HCT116 (cell line): Measurements from ENCODE around the gene POMT2. TPM values are rescaled to one million over a fixed set of nuclear protein-coding genes. Genes with fewer than 3 reads are reported as not detected.

Experiments
- ATAC-seq: fragments of 200-7000 bp; cut with Tn5 transposase; 2 replicates; pipeline ENCODE4 v1.9.1; 2020; ENCODE audit warnings: mild to moderate bottlenecking, moderate library complexity
- BruUV-seq: library from RNA; stranded (reverse); fragments of 400-500 nt; replicated peaks from 2 replicates; lab custom pipeline; 2021; lab: Mats Ljungman, UMichigan
- CTCF ChIA-PET: fragments of 300-600 bp; sonication (Branson Sonifier 250); formaldehyde crosslinking; loops from one replicate; lab custom pipeline; 2021; ENCODE audit warnings: antibody characterized with exemption; lab: Charles Lee
- POLR2A ChIA-PET: fragments of 300-600, 350-600 bp; sonication (Branson Sonifier 250); formaldehyde crosslinking; loops from one replicate; lab custom pipeline; 2021; ENCODE audit warnings: antibody characterized with exemption; lab: Charles Lee
- RAD21 ChIA-PET, 2 experiments: fragments of 300-600 bp; sonication (Branson Sonifier 250); formaldehyde crosslinking; loops; one replicate each; lab custom pipeline; 2023; ENCODE audit warnings: low total read pairs in 2 of 2; ENCODE audit not compliant: uncharacterized antibody in 2 of 2, unreplicated experiment in 2 of 2, low non-redundant PET in 1 of 2; lab: Charles Lee
- DNase-seq: peaks from one replicate; pipeline ENCODE4 v3.0.0-alpha.2; 2010; ENCODE audit warnings: low read depth, low spot score
- H2AFZ ChIP-seq: fragments of 200-600 bp; shearing (Covaris generic), sonication (generic); 2 replicates; pipeline ENCODE4 v1.6.1; 2017; ENCODE audit warnings: low read depth, mixed run types, mixed read lengths, antibody characterized with exemption, low read length; ENCODE audit not compliant: poor library complexity, severe bottlenecking
- H3K27ac ChIP-seq: 2 replicates; pipeline ENCODE4 v1.5.1; 2012; ENCODE audit warnings: low read depth, low read length
- H3K27me3 ChIP-seq: fragments of 200-600 bp; sonication (generic); 2 replicates; pipeline ENCODE4 v1.6.1; 2016; ENCODE audit warnings: mixed run types, low read length, mixed read lengths; ENCODE audit not compliant: insufficient read depth
- H3K36me3 ChIP-seq, 2 experiments: fragments of 200-500 bp in 1 of 2; fragments of 200-600 bp in 1 of 2; sonication (Bioruptor generic) in 1 of 2; sonication (generic) in 1 of 2; 2 replicates each; pipeline versions ENCODE4 v1.5.1 to v1.6.1; 2014 to 2016; ENCODE audit warnings: low read length in 2 of 2, inconsistent platforms in 1 of 2, mixed read lengths in 1 of 2, mixed run types in 1 of 2; ENCODE audit not compliant: insufficient read depth in 2 of 2, control insufficient read depth in 1 of 2
- H3K4me1 ChIP-seq, 2 experiments: fragments of 200-600 bp in 1 of 2; sonication (generic) in 1 of 2; 2 replicates each; pipeline versions ENCODE4 v1.5.1 to v1.6.1; 2012 to 2017; ENCODE audit warnings: low read length in 2 of 2, inconsistent platforms in 1 of 2, mild to moderate bottlenecking in 1 of 2, mixed read lengths in 1 of 2, mixed run types in 1 of 2, moderate library complexity in 1 of 2; ENCODE audit not compliant: insufficient read depth in 2 of 2, control insufficient read depth in 1 of 2
- H3K4me2 ChIP-seq: fragments of 200-600 bp; sonication (generic); 2 replicates; pipeline ENCODE4 v1.6.1; 2017; ENCODE audit warnings: mixed run types, low read length, mixed read lengths
- H3K4me3 ChIP-seq, 2 experiments: fragments of 200-600 bp in 1 of 2; sonication (generic) in 1 of 2; replicated peaks in 1 of 2; 2 replicates each; pipeline ENCODE4 v1.5.1; 2011 to 2016; ENCODE audit warnings: low read length in 2 of 2, control low read depth in 1 of 2, low read depth in 1 of 2, mild to moderate bottlenecking in 1 of 2, mixed read lengths in 1 of 2, mixed run types in 1 of 2
- H3K79me2 ChIP-seq: fragments of 200-600 bp; sonication (generic); 2 replicates; pipeline ENCODE4 v1.6.1; 2017; ENCODE audit warnings: mild to moderate bottlenecking, mixed run types, low read length, moderate library complexity, mixed read lengths; ENCODE audit not compliant: insufficient read depth
- H3K9ac ChIP-seq: fragments of 200-600 bp; sonication (generic); 2 replicates; pipeline ENCODE4 v1.6.1; 2016; ENCODE audit warnings: low read length, mixed read lengths
- H3K9me2 ChIP-seq: fragments of 200-600 bp; sonication (generic), shearing (Covaris generic); 2 replicates; pipeline ENCODE4 v1.6.1; 2017; ENCODE audit warnings: mixed run types, mild to moderate bottlenecking, moderate library complexity; ENCODE audit not compliant: insufficient read depth
- H3K9me3 ChIP-seq, 2 experiments: fragments of 200-500 bp in 1 of 2; fragments of 200-600 bp in 1 of 2; sonication (Bioruptor generic) in 1 of 2; sonication (generic) in 1 of 2; 2 replicates each; pipeline ENCODE4 v1.6.1; 2014 to 2017; ENCODE audit warnings: low read length in 2 of 2, mixed read lengths in 2 of 2, inconsistent platforms in 1 of 2, low read depth in 1 of 2, mild to moderate bottlenecking in 1 of 2, mixed run types in 1 of 2, moderate library complexity in 1 of 2; ENCODE audit not compliant: control insufficient read depth in 1 of 2, insufficient read depth in 1 of 2
- H4K20me1 ChIP-seq: fragments of 200-600 bp; sonication (generic), shearing (Covaris generic); 2 replicates; pipeline ENCODE4 v1.6.1; 2017; ENCODE audit warnings: mixed run types, mild to moderate bottlenecking, moderate library complexity; ENCODE audit not compliant: insufficient read depth
- CBX3 ChIP-seq: IDR thresholded peaks from 2 replicates; pipeline ENCODE4 v1.6.1; 2012; ENCODE audit warnings: low read depth
- CEBPB ChIP-seq: IDR thresholded peaks from 2 replicates; pipeline ENCODE4 v1.6.1; 2012; ENCODE audit warnings: low read depth
- CTCF ChIP-seq, 3 experiments: fragments of 200-600 bp in 1 of 3; sonication (generic) in 1 of 3; IDR thresholded peaks in 2 of 3; conservative IDR thresholded peaks in 1 of 3; 2 replicates each; pipeline ENCODE4 v1.5.1; 2012 to 2017; ENCODE audit warnings: low read depth in 2 of 3, low read length in 2 of 3, antibody characterized with exemption in 1 of 3, borderline replicate concordance in 1 of 3, control low read depth in 1 of 3, mild to moderate bottlenecking in 1 of 3, mixed read lengths in 1 of 3, mixed run types in 1 of 3, moderate library complexity in 1 of 3; ENCODE audit not compliant: insufficient read depth in 1 of 3
- EGR1 ChIP-seq: IDR thresholded peaks from 2 replicates; pipeline ENCODE4 v1.6.1; 2012; ENCODE audit warnings: low read depth
- ELF1 ChIP-seq: IDR thresholded peaks from 2 replicates; pipeline ENCODE4 v1.6.1; 2012; ENCODE audit warnings: low read depth, borderline replicate concordance
- EZH2 ChIP-seq: fragments of 200-600 bp; sonication (generic); IDR thresholded peaks from 2 replicates; pipeline ENCODE4 v1.6.1; 2017; ENCODE audit warnings: antibody characterized with exemption, mixed run types
- EZH2phosphoT487 ChIP-seq: fragments of 200-600 bp; IDR thresholded peaks from 2 replicates; pipeline ENCODE4 v1.6.1; 2018; ENCODE audit warnings: antibody characterized with exemption, borderline replicate concordance
- FOSL1 ChIP-seq: IDR thresholded peaks from 2 replicates; pipeline ENCODE4 v1.6.1; 2012; ENCODE audit warnings: low read depth
- JUND ChIP-seq: IDR thresholded peaks from 2 replicates; pipeline ENCODE4 v1.6.1; 2012
- POLR2AphosphoS5 ChIP-seq: IDR thresholded peaks from 2 replicates; pipeline ENCODE4 v1.6.1; 2011; ENCODE audit warnings: mild to moderate bottlenecking, low read depth, low read length, moderate library complexity
- RAD21 ChIP-seq: IDR thresholded peaks from 2 replicates; pipeline ENCODE4 v1.6.1; 2012; ENCODE audit warnings: low read depth, mild to moderate bottlenecking
- SIN3A ChIP-seq: IDR thresholded peaks from 2 replicates; pipeline ENCODE4 v1.6.1; 2012; ENCODE audit warnings: low read depth
- SP1 ChIP-seq: IDR thresholded peaks from 2 replicates; pipeline ENCODE4 v1.6.1; 2012; ENCODE audit warnings: low read depth
- TCF7L2 ChIP-seq: IDR thresholded peaks from 2 replicates; pipeline ENCODE4 v1.7.0; 2011; ENCODE audit warnings: borderline replicate concordance, inconsistent platforms; ENCODE audit not compliant: insufficient read depth, insufficient read length; ENCODE audit errors: extremely low read depth
- YY1 ChIP-seq: IDR thresholded peaks from 2 replicates; pipeline ENCODE4 v1.6.1; 2011; ENCODE audit warnings: low read length, low read depth, moderate library complexity, mild to moderate bottlenecking; ENCODE audit not compliant: insufficient replicate concordance; ENCODE audit errors: extremely low read depth
- ZBTB33 ChIP-seq: IDR thresholded peaks from 2 replicates; pipeline ENCODE4 v1.6.1; 2011; ENCODE audit warnings: mild to moderate bottlenecking, low read length, moderate library complexity; ENCODE audit not compliant: insufficient replicate concordance; ENCODE audit errors: extremely low read depth
- ZNF274 ChIP-seq: fragments of 200-500 bp; sonication (Bioruptor generic); IDR thresholded peaks from 2 replicates; pipeline ENCODE4 v1.6.1; 2014; ENCODE audit warnings: mild to moderate bottlenecking, low read depth, low read length, inconsistent platforms
- intact Hi-C: fragments of 100-400 bp; cut with micrococcal nuclease; formaldehyde crosslinking; loops from 2 replicates; pipeline ENCODE4 v1.10.0; 2022
- total RNA-seq: library from RNA; stranded (reverse); gene quantifications from one replicate; pipeline ENCODE4 v1.2.1, GENCODE V29; 2021; ENCODE audit not compliant: unreplicated experiment
- TF ChIP-seq, protein P1 (sequence below): IDR thresholded peaks from 2 replicates; pipeline ENCODE4 v1.6.1; 2012
- TF ChIP-seq, protein P2 (sequence below): IDR thresholded peaks from 2 replicates; pipeline ENCODE4 v1.6.1; 2012

Gene POMT2
- total RNA-seq, 1 experiment from 2014 or later = 30.2 TPM

DNA sequence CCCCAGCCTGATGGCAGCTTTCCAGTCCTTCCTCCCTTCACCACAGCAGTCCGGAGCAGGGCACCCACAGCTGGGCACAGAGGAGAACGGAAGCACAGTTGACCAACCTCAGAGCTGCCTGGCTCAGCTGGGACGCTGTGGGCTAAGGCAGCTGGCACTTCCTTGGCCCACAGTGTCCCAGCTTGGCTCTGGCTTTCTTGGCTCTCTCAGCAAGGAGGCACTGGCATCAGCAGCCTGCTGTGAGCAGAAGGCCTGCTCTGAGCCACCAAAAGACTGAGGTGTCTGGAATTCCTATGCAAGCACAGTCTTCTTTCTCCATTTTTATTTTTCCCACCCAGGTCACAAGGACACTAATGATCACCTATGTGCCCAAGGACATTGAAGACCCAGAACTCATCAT lies 82.3 kb downstream of the POMT2 start:
- Histone ChIP-seq H3K4me3 (no peak overlapping the region), H3K9me3 (no peaks in the 10 kb centered on the region), H3K36me3 (no peaks in the 10 kb centered on the region), H2AFZ (no peak overlapping the region), H3K79me2 (no peaks in the 10 kb centered on the region), H3K27ac (no peak overlapping the region), H3K4me2 (no peak overlapping the region), H3K9ac (no peak overlapping the region), H3K4me1 (no peaks in the 10 kb centered on the region), H3K27me3 (no peaks in the 10 kb centered on the region), H4K20me1 (no peaks in the 10 kb centered on the region), H3K9me2 (no peaks in the 10 kb centered on the region)
- intact Hi-C loops = no loop called here
- ChIA-PET POLR2A (no interaction called here), CTCF (no interaction called here), RAD21 (no interaction called here)
- DNase-seq (no peak), ATAC-seq (no peak)
- BruUV-seq = no TSS peak
- TF ChIP-seq YY1 = no peak
- TF ChIP-seq, protein P1, sequence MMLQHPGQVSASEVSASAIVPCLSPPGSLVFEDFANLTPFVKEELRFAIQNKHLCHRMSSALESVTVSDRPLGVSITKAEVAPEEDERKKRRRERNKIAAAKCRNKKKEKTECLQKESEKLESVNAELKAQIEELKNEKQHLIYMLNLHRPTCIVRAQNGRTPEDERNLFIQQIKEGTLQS = no peak
- TF ChIP-seq ZBTB33 = no peak
- no peak for TF ChIP-seq SIN3A

DNA sequence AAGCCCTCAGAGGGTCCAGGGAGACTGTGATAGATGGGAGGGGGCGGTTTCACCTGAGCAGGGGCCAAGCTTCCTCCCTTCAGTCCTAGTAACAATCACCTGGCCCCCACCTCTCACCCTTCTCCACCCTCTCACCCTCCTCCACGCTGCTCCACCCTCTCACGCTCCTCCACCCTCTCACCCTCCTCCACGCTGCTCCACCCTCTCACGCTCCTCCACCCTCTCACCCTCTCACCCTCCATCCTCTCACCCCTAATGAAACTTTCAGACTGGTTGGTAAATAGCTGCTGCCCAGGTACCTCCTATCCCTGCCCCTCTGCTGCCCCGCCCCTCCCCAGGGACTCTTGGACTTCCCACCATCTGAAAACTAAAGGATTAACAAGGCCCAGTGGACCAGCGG lies 83.9 kb downstream of the POMT2 start:
- no peak overlapping the region for H3K27ac ChIP-seq
- CTCF ChIA-PET = no interaction called here
- H3K9me3 ChIP-seq = no peaks in the 10 kb centered on the region
- H4K20me1 ChIP-seq = no peaks in the 10 kb centered on the region
- no peak for ATAC-seq
- H3K27me3 ChIP-seq = no peaks in the 10 kb centered on the region
- H3K36me3 ChIP-seq = no peaks in the 10 kb centered on the region
- RAD21 ChIA-PET = no interaction called here
- POLR2A ChIA-PET = no interaction called here
- no peak overlapping the region for H3K9ac ChIP-seq
- no peak overlapping the region for H2AFZ ChIP-seq
- no peak overlapping the region for H3K4me2 ChIP-seq
- H3K79me2 ChIP-seq = no peaks in the 10 kb centered on the region
- no peaks in the 10 kb centered on the region for H3K9me2 ChIP-seq
- intact Hi-C loops = no loop called here
- no TSS peak for BruUV-seq
- H3K4me1 ChIP-seq = no peaks in the 10 kb centered on the region
- DNase-seq = no peak
- H3K4me3 ChIP-seq = no peak overlapping the region
- TF ChIP-seq YY1 = no peak
- no peak for TF ChIP-seq FOSL1
- TF ChIP-seq SIN3A = no peak
- no peak for TF ChIP-seq SP1
- no peak for TF ChIP-seq POLR2AphosphoS5
- no peak for TF ChIP-seq ELF1
- no peak for TF ChIP-seq EZH2phosphoT487
- no peak for TF ChIP-seq TCF7L2
- TF ChIP-seq RAD21 = no peak
- TF ChIP-seq ZNF274 = no peak
- TF ChIP-seq, protein P2, sequence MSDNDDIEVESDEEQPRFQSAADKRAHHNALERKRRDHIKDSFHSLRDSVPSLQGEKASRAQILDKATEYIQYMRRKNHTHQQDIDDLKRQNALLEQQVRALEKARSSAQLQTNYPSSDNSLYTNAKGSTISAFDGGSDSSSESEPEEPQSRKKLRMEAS = no peak
- no peak for TF ChIP-seq EGR1
- no peak for TF ChIP-seq CTCF (IDR thresholded peaks at IDR 0.05 in 2 of 3, conservative IDR thresholded peaks at IDR 0.05 in 1 of 3; ENCODE audit: borderline replicate concordance in 1 of 3, insufficient read depth in 1 of 3, low read depth in 2 of 3, low read length in 2 of 3)
- no peak for TF ChIP-seq CEBPB
- no peak for TF ChIP-seq EZH2
- TF ChIP-seq CBX3 = no peak
- no peak for TF ChIP-seq JUND
